Measurements from ENCODE around the gene SSBP2.
"Not testable (repeated sequence)": the region's sequence is repeated elsewhere in the genome, so short reads cannot be mapped to it uniquely, and the experiment has no call there.

SSBP2 gene

DNA sequence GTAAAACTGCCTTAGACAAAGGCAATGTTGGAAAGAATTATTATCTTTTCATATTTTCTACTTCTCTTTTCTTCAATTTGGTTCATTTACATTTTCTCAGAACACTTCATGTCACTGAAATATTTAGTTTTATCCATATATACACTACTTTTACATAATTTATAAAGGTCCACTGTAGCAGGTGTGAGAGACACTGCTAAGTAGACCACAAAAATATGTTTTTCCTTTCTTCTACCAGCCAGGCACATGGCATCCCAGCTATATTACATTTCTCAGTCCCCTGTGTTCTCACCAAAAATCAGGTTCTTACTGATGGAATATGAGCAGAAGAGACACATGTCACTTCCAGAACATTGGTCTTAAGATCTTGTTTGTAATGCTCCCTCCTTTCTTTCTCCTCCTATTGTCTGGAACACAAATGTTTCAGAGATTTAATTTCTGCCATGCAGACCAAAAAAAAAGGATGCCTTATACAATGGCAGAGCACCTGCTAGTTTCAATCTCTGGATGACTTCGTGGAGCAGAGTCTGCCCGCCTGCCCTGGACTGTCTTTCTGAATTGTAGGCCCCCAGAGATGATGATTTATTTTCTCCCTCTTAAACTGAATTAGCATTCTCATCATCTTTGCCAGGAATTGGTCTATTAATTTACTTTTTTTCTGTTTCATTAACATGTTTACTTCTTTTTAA, 231.5 kb downstream of the SSBP2 start:
- DNase-seq = no peak

DNA sequence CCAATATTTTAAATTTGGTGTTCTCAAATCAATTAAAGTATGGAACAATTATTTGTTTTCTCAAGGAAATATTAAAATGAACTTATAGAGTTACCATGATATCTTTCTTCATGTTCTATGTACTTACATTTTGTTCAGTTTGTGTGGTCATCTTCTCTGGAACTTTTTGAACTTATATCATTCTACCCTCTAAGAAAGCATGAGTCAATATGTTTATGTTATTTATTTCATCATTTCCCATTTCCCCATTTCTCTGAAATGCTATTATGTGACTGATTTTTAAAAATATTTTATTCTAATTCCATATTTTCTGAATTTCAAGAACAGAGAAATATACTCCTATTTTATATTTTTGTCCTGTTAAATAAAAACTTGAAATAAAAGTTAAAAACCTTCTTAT, 233.4 kb downstream of the SSBP2 start:
- no peak for DNase-seq

DNA sequence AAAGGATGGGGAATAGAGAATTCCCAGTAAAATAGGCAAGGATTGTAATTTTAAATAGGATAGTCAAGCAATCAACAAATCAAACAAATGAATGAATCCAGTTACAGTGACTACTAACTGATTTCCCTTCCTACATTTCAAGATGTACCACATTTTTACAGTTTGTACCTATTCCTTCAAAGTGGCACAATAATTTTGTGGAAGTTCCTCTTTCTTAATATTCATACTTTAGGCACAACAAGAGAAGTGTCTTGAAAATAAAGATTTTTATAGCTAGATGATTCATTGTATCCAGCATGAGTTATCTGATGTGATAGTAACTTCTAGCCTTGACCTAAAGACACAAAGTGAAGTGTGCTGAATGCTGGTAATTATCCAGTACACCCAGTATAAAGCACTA, 234.8 kb downstream of the SSBP2 start:
- DNase-seq = no peak

DNA sequence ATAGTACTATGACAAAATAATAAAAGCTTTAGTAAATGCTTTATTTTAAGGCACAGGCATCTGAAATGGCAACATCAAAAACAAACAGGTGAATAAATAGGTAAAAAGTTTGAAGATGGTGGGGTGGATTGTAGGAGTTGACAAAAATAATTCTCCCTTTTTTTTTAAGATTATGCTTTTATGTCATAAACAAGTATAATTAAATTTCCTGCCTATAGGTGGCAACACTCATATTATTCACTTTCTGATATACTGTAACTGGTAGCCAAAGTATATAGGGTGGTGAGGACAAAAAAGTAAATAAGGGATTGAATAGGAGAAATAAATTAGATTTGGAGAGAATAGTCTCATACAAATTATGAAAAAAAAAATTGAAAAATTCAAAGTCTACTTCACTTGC, 236.9 kb downstream of the SSBP2 start:
- no peak for DNase-seq

DNA sequence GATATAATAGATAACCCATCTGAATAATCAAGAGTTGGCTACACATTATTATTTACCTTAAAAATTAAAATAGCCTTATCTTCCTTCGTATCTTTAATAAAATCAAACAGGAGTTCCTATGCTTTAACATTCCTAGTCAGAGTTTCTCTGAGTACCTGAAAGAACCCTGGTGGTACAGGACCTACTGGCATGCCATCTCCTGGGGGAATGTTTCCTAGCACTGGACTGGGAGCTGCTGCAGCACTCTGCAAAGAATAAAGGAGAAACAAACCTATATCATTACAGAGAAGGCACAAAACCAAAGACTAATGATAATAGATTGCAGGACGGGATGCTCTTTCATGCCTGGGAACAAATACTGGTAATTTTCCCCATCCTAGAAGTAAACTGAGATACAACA, 237.4 kb downstream of the SSBP2 start:
- DNase-seq = no peak

DNA sequence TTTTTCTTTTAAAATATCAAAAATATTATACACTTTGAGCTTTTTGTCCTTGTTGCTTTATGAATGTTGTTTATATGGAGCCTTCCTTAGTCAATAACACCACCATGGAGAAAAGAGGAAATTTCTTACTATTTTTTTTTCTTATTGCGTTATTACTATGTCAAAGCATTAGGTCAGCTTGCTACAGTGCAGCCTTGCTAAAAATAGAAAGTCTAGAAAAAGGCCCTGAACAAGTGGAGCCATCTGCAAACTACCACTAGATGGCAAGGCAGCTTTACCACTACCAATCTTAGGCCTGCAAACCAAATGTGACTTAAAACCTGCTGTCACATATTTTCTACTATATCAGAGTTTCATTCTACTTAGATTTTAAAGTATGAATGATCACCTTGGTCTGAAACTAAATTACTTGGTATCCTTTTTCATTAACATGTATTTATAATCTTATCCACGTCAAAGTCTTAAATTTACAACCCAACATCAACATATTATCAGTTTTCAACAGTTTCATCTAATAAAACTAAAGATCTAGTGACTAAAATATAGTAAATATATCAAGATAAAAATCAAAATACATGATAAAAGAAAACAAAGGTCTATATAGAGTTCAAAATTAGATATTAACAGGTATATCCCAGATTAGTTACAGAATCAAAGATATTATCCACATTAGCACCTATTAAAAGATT, 243.9 kb downstream of the SSBP2 start:
- no peak for DNase-seq

DNA sequence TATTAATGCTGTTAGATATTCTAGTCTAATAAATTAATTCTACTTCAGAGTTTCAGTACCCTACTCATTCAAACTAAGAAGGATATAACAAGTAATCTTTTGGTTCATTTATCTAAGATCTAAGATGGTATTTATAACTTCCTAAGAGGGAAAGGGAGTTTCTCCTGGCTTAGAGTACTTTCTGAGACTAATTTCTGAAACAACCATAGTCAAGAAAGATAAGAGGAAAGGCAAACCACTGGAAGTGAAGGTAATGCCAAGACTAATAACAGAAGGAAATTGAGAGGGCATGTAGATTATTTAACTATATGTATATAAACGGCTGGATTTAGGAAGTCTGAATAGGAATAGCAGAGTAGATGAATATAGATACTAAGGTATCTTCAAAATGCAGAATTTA, 244.5 kb downstream of the SSBP2 start:
- no peak for DNase-seq

DNA sequence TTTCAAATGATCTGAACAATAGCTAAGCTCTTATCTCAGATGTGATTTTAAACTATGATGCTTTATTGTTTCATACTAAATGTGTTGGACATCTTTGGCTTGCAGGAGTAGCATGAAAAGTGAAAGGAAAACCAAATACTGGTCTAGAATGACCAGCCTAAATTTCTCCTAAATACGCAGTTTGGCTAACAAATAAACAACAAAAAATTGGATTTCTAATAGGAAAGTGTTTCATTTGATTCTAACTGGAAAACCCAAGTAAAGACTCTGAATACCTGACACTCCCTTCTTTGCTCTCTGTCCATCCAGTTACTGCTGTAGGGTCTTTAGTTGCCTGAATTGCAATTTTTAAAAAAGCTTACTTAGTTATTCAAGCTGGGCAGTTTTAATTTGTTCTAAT, 245.2 kb downstream of the SSBP2 start:
- DNase-seq = no peak

DNA sequence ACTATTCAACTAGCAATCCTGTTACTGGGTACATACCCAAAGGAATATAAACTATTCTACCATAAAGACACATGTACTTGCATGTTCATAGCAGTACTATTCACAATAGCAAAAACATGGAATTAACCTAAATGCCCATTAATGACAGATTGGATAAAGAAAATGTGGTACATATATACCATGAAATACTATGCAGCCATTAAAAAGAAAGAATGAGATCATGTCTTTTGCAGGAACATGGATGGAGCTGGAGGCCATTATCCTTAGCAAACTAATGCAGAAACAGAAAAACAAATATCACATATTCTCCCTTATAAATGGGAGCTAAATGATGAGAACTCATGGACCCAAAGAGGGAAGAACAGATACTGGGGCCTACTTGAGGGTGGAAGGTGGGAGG, 247.3 kb downstream of the SSBP2 start:
- not testable (repeated sequence) for DNase-seq

DNA sequence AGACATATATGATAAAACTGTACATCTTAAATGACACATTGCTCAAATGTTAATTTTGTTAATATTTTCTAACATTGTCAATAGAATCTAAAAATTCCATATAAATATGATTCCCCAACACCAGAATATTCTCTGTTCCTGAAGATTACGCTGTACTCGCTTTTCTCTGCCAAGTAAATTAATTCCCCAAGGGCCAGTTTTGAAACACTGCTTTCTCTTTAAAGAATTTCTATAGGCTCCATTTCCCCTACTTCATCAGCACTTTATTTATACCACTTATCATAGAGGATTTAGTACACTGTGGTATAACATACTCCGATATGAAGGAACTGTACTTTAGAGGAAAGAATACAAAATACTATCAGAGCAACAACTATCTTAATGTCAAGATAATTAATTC, 255.6 kb downstream of the SSBP2 start:
- no peak for DNase-seq

DNA sequence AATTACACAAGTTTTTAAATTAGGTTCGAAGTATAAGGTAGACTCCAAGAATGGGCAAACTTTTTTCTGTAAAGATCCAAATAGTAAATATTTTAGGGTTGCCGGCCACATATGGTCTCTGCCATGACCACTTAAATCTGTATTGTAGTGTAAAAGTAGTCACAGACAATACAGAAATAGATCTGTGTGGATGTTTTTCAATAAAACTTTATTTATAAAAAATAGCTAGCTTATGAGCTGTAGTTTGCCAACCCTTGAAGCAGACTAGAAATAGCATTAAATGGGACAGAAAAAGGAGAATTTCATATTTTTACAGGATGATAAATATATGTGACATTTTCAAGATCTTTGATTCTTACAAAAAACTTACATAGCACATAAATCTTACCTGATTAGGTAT, 262.0 kb downstream of the SSBP2 start:
- no peak for DNase-seq

DNA sequence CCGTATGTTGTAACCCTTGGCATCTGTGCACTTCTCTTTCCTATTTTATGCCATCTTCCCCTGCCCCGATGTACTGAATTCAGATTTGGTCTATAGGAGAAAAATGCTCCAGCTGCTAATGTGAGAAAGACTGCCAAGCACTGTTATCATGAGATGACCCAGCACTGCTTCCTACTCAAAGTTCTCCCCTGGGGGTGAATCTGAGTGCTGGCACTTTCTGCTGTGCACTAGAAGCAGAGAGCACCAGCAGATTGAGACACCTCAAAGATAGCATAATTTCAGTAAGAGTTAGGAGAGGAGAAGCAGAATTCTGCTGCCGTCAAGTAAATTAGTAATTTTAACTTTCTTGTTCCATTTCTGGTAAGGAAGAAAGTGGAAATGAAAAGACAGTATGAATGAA, 264.2 kb downstream of the SSBP2 start:
- DNase-seq = no peak

DNA sequence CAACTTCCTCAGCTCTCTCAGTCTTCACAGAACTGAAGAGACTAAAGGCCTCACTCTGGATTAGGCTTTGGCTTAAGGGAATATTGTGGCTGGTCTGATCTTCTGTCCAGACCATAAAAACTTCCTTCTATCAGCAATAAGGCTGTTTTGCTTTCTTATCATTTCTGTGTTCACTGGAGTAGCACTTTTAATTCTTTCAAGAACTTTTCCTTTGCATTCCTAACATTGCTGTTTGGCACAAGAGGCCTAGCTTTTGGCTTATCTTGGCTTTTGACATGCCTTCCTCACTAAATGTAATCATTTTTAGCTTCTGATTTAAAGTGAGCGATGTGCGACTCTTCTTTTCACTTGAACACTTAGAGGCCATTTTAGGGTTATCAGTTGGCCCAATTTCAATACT, 268.3 kb downstream of the SSBP2 start:
- no peak for DNase-seq

DNA sequence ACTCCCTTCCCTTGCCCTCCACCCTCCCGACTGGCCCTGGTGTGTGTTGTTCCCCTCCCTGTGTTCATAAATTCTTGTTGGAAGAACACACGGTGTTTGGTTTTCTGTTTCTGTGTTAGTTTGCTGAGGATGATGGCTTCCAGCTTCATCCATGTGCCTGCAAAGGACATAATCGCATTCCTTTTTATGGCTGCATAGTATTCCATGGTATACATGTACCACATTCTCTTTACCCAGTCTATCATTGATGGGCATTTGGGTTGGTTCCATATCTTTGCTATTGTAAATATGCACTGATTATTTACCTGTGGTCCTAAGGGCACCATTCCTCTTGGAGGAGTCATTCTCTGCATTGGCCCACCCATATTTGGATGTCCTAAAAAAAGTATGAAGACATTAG, 277.5 kb downstream of the SSBP2 start:
- DNase-seq = not testable (repeated sequence)

DNA sequence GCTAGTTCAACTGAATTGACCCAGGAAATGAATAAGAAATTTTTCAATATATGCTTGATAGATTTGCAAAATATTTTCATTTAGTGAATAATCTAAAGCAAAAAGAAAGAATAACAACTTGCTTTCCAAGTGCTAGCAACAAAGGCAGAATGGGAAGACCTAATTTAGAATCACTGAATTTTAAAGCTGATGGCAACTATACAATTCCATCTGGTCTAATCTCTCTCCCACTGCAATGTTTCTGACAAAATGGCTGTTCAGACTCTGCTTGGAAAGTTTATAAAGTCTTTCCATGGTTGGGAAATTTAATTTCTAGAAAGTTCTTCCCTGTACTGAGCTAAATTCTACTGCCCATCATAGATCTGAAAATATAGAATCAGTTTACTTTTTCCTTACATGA, 281.2 kb downstream of the SSBP2 start:
- DNase-seq = no peak

DNA sequence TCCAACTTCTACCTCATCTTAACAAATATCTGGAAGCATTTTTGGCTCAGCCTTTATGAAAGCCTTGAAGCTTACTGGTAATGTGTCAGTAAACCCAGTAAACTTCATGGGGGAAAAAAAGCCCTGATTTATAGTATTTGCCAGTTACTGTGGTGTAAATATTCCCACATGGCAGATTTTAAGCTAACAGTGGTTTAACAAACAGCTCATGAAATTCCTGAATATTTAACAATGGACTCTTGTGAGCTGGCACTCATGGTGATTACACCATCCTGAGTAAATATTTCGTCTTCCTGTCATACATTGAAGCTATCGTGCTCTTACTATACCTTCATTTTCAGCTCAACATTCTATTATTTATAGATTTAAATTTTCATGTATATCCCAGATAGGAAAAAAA, 300.0 kb downstream of the SSBP2 start:
- no peak for DNase-seq

DNA sequence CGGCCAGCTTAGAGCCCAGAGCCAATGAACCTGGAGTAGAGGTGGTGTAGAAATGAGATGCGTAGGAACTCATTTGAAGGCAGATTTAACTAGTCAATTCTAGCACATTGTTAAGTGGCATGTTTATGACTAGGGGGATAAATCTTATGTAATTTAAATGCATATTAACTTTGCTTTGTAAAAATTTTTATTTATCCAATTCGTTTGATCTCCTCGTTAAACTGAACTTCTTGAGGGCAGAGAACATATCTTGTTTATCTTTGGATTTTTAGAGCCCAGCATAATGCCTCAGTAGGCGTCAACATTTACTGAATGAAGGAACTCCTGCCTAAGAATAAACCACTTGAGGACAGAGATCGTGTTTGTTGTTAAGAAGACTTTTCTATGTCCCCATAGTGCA, 315.9 kb downstream of the SSBP2 start:
- no peak for DNase-seq

DNA sequence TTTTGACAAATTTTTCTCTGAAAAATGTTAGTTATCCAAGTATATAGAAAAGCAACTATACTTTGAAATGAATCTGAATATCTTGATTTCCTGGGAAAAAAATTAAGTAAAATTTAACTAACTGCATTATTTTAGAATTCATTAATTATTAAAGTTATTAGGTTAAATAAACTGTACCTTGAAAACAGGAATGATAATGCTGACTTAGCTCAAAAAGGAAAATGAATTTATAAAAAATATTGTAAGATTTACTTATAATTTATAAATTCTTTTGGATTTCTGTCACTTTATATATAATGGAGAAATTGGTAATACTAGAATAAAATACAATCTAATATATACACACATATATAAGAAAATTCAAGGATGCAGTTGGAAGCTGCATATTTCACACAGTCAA, 320.9 kb downstream of the SSBP2 start:
- no peak for DNase-seq

DNA sequence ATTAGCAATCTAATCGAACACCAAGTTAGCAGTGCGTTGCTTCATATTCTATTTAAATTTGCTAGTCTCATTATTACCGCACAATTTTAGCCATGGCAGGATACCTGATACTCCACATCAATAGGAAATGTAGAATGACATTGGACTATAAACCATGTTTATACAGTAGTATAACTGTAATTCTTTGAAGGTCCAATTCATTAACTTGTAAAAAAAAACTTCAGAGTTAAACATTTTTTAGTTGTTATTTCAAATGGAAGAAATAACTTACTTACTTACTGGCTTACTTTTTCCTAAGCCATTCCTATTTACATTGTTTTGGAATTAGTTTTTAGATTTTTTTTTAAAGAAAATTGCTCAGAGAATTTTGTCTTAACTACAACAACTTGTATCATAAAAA, 321.5 kb downstream of the SSBP2 start:
- DNase-seq = no peak

DNA sequence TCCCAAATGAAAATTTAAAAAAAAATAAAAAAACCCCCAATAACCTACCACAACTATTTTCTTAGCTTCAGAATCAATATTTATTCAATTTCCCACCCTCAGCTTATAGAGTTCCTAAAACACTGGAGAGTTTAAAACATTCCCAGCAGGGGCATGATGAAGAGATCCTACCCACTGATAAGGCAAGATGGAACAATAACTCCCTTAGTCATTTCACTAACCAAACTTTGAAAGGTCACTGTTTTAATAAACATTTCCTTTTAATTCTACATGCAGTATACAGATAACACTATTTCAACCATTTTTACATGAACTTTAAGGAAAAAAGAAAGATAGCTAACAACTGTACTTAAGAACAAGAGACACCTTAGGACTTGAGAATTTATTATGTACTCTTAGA, 322.0 kb downstream of the SSBP2 start:
- no peak for DNase-seq

DNA sequence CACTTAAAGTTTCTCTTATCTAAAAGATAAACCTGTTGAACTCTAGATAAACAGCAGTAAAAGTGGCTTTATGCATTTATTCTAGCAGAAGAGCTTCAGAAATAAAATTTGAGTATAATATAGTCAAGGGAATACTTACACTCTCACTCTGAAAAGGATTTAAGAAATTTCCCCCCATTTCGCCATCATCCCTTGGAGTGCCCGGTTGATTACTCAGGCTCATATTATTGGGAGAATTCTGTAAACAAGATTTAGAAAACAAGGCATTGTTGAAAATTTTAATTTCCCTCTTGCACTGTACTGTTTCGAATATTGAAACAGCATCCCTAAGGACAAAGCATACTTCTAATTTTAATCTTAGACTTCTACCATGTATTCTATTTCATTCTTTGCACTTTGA, 322.5 kb downstream of the SSBP2 start:
- no peak for DNase-seq

DNA sequence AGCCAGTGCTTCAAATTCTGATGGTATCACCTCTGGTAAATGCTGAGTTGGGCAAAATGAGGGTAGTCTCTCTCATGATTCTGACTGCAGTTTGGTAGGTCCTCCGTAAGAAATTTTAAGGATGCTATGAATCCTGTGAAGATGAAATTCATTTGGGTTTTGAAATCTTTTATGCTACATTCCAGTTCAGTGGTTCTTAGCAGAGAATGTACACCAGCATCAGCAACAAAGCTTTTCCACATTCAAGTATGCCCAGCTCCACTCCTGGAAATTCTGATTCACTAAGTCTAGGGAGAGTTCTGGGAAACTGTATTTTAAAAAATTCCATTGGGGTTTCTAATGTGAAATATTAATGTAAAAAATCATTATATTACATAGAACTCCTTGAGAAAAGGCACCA, 323.3 kb downstream of the SSBP2 start:
- DNase-seq = no peak

DNA sequence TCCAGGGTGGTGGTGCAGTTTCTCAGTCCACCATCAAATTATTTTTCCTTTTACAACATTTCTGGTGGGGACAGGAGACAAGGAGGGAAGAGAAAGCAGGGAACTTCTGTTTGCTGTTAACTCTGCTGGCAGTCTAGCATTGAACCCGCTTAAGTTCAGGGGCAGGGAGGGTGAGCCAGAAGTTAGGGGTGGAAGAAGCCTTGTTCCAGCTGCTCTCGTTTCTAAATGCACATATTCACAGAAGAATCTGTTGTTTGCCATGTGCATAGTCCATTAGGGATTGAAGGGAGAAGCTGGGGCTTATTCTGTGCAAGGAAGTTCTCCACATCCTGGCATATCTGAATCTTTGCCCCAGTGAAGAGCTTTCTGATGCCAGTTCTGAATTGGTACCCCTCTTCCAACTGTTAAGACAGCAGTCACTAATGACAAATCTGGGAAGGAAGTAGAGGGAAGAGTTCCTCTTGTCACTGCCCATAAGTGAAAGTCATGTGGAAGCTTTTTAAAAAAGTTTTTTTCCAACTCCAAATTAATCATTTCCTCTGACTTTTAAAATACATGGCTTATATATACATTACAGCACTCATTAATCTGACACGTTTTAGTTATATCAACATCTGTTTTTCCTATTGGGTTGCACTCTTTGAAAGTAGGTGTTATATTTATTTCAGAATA, 324.4 kb downstream of the SSBP2 start:
- no peak for DNase-seq

DNA sequence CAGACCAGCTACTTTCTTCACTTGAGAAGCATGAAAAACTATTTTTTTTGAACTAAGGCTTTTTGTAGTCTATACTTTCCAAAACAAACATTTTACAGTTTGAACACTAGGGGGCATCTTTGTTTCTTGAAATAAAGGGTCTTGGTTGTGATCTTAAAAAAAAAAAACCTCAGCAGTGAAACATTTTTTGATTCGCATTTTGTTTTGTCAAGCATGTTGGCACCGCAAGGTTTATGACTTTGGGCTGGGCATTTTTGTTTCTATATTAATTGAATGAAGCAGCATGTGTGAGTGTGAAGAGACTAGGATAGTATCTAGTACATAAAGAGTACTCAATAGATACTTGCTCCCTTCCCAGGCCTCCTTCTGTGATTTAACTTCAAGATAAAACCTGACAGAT, 325.3 kb downstream of the SSBP2 start:
- DNase-seq = no peak

All from activated gamma-delta T cell (primary cell).